GM10847 (cell line): ENCODE measurements around the gene TNS3.

Source experiments
- POLR2A ChIP-seq: IDR thresholded peaks from 2 replicates; pipeline ENCODE4 v1.6.1; 2011; ENCODE audit not compliant: insufficient read length; ENCODE audit errors: extremely low read depth

TNS3 gene

DNA sequence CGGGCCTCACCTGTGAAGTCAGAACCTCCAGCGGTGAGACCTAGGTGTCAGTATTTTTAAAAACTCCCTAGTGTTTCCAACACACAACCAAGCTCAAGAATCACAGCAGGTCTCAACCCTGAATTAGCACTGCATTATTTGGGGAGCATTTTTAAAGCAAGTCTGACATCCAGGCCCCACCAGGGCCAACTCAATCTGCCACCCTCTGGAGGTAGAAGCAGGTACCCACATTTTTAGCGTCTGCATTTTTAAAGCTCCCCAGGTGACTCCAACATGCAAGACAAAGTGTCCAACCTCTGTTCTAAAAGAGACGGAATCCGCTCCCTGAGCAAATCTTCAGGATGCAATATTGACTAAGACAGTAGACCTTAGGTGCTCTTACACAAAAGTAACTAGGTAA lies 225.7 kb downstream of the TNS3 start:
- no peak for TF ChIP-seq POLR2A

DNA sequence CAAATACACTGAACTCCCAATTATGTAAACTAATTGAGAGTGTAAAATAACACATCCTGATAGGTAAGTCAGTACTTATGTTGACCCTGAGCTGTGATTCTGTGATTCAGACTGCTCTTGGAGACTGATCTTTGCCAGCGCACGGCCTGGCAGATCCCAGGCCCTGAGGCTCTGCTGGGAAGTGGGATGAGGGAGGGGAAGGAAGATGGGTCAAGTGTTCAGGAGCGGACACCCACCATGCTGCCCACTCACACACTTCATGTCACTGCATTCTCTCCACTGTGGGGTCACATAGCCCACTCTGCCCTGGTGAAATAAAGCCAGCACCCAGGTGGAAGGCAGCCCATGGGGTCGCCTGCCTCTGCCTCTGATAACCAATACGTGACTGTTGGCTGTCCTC lies 226.2 kb downstream of the TNS3 start:
- no peak for TF ChIP-seq POLR2A

DNA sequence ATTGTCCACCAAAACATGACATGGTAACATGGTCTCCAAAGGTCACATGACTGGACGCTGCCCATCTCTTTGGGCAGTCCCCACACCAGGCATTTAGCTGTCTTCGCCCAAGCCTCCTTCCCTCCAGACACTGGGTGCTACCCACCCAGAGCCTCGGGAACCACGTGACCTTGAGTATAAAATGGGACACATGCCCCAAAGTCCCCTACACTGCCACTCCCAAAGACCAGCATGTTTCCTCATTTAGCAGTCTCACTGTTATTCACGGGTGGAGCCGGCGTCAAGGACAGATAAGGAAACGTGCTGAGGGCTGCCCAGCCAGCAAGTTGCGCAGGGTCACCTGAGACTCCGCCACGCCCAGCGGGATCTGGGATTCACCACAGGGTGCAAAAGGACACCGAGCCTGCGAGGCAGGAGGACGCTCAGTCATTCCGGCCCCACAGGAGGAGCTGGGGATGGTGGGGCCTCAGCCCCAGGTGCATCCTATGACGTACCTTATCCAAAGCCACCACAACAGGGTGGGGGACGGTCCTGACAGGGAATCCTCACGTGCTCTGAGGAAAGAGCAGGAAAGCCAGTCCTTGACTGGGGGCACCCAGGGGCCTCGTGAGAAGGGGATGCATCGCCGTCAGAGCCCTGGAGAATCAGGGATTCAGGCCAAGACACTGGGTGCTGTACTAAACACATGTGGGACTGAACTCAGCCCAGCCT lies 226.9 kb downstream of the TNS3 start:
- no peak for TF ChIP-seq POLR2A

DNA sequence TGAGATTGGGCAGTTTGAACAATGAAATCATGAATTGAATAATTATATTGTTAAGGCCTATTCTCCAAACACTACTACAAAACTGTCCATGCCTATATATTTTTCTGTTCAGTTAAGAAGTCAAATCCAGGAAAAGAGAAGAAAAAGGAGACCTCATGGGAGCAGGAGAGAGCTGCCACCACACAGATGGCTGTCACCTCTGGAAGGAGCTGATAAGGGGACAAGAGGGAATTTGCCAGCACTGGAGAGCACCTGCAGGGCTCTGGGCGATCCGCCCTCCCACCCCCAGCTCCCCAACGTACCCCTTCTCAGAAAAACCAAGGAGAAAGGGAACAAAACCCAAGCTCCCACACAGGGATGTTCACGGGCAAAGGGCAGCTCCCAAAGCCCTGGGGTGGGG lies 227.8 kb downstream of the TNS3 start:
- no peak for TF ChIP-seq POLR2A

DNA sequence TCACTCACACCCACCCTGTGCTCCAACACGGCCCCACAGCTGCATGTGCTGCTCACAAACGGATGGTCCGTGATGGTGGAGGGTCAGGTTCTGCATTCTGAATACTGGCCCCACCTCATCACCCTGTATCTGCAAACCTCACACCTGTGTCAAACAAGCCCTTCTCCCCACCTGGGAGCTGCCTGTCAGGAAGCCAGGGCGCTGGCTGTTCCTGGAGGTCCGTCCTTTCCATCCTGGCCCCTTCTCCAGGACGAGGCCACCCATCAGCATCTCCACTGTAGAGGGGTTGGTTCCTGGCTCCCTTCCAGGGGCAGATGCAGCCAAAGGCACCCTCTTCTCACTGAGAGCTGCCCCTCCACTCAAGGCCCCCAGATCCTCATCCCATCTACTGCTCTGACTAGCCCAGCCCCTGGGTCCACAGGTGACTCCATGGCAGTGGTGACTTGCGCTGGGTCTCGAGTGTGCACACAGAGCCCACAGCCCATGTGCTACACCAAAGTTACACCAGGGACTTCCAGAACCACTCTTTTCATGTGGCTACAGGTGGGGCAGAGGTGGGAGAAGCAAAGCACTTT lies 229.4 kb downstream of the TNS3 start:
- no peak for TF ChIP-seq POLR2A

DNA sequence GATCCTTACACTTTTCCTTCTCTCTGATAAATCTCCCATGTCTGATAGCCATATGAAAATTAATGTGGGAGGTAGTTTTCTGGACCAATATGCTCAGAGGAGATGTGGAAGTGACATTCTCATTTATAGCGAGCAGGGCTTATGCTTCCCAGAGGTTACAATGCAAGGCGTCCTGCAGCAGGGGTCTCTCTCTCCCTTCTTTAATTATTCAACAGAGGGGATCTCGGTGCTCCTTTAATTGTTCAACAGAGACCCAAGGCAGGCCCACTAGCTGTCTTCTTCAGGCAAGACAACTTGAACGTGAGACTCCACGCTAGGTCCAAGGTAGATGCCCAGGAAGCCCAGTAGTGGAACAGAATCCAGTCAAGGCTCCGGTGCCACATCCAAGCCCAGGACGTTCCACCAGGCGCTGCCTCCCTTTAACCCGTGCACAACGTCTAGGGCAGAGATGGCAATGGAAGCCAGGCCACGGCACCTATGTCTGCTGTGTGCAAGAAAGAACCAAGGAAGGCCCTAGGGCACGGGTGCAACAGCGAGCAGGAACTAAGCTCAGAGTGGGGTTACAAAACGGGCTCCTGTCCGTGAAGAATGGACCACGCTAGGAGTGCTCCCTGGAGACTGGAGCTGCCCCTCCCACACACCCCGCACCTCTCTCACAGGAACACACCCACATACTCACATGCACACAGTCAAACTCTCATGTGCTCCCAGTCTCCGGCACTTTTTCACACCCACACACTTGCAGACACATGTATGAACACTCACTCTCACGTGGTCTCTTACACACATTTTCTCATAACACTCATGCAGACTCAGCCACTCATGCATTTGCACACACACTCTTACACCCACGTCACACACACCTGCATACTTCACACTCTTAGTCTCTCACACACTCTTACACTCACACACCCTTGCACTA lies 230.4 kb downstream of the TNS3 start:
- TF ChIP-seq POLR2A: no peak

DNA sequence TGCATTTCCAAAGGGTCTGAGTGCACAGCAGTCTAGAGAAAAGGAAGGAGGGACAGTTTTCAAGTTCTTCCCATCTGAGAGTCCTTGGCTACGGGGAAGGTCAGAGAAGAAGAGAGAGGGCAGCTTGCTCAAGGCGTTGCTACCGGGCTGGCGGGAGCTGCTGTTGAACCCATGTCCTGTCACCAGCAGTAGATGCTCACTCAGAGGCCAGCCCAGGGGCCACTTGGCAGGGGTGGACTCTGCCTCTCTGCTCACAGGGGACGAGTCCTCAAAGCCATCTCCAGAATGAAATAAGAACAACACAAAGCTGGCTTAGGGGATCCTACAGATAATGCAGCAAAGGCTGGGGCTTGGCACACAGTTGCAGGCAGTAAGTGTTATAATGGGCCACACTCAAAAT lies 231.5 kb downstream of the TNS3 start:
- no peak for TF ChIP-seq POLR2A

DNA sequence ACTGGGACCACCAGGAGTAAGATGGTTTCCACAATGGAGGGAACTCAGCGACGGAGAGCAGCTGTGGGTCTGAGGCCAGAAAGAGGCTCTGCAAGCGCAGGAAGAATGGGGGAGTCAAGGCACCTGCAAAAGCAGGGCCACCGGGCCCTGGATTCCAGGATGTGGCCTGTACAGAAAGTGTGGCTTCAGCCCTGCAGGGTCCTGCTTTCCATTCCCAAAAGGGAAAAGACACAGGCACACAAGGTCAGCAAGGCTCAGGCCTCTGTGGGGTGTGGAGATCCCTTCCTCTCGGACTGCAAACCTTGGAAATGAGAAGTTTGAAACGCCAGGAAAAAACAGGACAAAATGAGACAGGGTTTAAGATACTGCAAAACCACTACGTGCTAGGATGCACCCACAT lies 232.5 kb downstream of the TNS3 start:
- no peak for TF ChIP-seq POLR2A

DNA sequence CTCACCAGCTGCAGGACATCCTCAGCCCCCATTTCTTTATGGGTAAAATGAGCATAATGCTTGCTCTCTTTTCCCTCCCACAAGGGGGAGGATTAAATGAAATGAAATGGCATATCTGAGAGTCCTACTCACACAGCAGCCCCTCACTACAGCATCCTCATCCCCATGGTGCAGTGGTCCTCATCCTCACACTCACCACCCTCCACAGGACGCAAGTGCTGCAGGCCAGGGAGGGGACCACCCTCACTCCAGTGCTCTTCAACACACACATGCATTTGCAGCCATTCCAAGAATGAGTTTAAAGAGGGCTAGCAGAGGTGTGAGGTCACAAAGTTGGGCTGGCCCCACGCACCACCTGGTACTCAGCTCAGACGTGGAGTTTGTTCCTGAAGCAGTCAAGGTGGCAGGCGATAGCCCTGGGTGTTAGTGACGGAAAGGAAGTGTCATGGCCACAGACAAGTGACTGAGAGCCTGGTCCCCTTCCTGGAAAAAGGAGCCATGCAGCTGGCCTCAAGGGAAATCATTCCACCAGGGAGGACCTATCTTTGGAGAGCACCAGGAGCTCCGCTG lies 234.0 kb downstream of the TNS3 start:
- no peak for TF ChIP-seq POLR2A

DNA sequence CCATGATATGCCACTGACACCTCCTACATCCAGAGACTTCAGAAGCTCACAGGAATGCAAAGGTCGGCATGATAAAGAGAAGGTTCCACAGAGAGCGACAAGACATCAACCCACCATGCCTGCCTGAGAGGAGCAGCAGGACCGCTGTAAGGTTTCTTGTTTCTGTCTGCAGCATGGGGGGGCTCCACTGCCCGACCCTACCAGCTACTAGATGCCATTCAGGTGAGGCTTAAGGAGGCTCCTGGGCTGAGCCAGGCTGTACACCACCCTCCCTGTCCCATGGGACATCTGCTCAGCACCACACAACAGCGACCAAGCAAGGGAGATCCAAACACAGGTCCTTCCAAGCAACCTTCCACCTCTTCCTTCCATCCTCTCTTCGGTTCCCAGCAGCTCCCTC lies 234.6 kb downstream of the TNS3 start:
- no peak for TF ChIP-seq POLR2A

DNA sequence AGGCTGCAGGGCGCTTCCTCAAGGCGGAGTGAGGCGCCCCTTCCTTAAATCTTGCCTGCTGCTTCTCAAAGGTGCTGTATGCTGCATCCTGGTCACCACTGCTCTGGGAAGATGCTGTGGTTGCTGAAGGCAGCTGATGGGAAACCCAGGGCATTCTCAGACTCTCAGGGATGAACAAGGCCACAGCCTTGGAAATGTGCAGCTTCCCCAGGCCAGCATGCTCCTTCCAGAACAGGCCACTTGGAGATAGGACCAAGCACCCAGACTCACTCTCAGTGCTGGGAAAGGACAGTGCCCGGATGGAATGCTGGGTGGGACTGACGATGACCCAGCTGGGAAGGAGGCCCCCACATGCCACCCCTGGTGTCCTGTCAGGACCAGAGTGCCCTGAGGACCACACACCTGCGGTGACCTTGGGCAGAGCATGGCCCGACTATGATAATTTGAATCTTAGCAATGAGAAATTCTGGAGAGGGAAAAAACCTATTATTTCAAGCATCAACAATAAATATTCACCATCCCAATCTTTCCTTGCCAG lies 235.5 kb downstream of the TNS3 start:
- no peak for TF ChIP-seq POLR2A

DNA sequence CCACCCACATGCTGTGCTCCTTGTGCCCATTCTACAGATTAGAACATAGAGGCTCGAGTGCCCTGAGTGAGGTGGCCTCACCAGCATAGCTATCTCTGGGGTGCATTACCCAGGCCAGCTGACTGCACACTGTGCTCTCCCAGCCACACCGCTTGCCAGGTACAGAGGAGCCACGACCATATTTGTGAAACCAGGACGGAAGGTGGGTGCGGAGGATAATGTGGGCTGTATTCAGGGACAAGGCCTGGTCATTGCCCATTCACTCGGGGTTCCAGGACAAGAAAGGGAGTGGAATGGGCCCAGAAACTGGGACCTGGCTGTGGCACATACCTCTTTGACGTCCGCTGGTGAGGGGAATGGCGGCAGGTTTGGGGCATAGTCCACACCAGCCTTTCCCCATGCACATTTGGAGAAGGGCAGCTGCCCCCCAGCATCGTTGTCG lies 236.0 kb downstream of the TNS3 start:
- no peak for TF ChIP-seq POLR2A

DNA sequence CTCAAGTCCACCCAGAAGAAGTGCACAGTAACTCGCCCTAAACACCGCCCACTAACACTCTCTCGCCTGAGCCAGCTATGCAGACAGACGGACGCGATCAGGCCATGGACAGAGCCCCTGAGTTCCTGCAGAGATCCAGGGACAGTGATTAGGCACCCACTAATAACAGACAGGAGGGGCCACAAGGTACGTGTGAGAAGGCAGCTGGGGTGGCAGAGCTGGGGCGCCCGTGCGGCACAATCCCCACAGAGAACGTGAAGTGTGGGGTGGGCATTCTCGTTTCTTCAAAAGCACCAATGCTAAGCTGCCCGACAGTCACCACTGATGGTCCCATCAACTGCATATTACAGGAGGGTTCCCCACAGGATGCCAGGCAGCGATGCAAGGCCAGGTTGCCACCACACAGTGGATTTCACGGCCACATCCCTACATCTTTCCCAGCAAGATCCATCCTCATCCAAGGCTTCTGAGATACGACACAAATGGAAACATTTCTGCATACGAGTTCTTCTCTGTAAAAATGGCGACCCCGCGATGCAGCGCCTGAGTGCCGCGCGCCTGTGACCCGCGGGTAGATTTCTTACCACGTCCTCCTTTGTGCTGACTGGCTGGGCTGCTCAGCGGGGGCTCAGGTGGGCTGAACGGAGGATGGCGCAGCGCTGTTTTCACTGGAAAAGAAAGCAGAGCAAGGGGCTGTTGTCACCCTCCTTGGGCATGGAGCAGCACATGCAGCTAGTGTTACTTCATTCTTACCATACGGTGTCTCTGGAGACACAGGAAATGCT lies 237.5 kb downstream of the TNS3 start:
- TF ChIP-seq POLR2A: no peak

DNA sequence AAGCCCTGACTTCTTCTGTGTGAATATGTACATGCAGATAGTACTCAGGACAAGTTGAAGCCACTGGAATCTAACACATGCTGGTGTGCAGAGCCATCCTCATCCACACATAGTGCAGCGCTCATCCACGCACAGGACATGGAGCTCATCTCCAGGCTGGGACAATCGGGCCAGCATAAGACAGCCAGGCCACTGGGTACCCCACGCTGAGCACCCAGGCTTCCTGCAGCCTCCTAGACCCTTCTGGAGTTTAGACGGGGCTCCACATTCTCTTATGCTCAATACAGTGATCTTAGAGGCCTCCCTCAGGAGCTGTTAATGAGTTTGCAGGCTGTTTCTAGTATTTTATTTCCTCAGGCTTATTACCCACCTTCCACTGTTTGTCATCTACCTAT lies 238.9 kb downstream of the TNS3 start:
- TF ChIP-seq POLR2A: no peak
